Lung (tissue), 12 donors: Measurements from ENCODE around the gene TIGD3. TPM values are rescaled to one million over a fixed set of nuclear protein-coding genes. Genes with fewer than 3 reads are reported as not detected.

Experiments used
- ATAC-seq: fragments of 200-7000 bp; cut with Tn5 transposase; one replicate; pipeline ENCODE4 v1.9.1; 2020; ENCODE audit warnings: moderate number of reproducible peaks; ENCODE audit not compliant: insufficient read depth, low FRiP score
- DNase-seq, 3 donors: peaks; one replicate each; pipeline ENCODE4 v3.0.0-alpha.2; 2013 to 2017
- H3K27ac ChIP-seq, 2 donors: one replicate each; pipeline ENCODE4 v1.5.1; 2013; ENCODE audit warnings: mild to moderate bottlenecking in 2 of 2, moderate library complexity in 2 of 2, control low read depth in 1 of 2, inconsistent platforms in 1 of 2, low read depth in 1 of 2, low read length in 1 of 2
- H3K27me3 ChIP-seq, 3 donors: one replicate each; pipeline ENCODE4 v1.5.1; 2013; ENCODE audit warnings: low read length in 2 of 3; ENCODE audit not compliant: control insufficient read depth in 3 of 3, insufficient read depth in 3 of 3
- H3K36me3 ChIP-seq, 4 donors: one replicate each; pipeline ENCODE4 v1.5.1; 2013; ENCODE audit warnings: low read length in 4 of 4, mild to moderate bottlenecking in 1 of 4, moderate library complexity in 1 of 4; ENCODE audit not compliant: control insufficient read depth in 4 of 4, insufficient read depth in 4 of 4
- H3K4me1 ChIP-seq, 5 donors: one replicate each; pipeline ENCODE4 v1.5.1; 2013; ENCODE audit warnings: low read length in 5 of 5, mild to moderate bottlenecking in 2 of 5, moderate library complexity in 1 of 5; ENCODE audit not compliant: control insufficient read depth in 5 of 5, insufficient read depth in 5 of 5
- H3K4me3 ChIP-seq: one replicate; pipeline ENCODE4 v1.5.1; 2013; ENCODE audit warnings: mild to moderate bottlenecking, control low read depth, moderate library complexity
- H3K9ac ChIP-seq, 2 donors: one replicate each; pipeline ENCODE4 v1.5.1; 2013; ENCODE audit warnings: low read length in 2 of 2, control low read depth in 1 of 2; ENCODE audit not compliant: insufficient read depth in 1 of 2
- H3K9me3 ChIP-seq, 4 donors: one replicate each; pipeline ENCODE4 v1.5.1; 2013; ENCODE audit warnings: low read length in 3 of 4, mild to moderate bottlenecking in 1 of 4, moderate library complexity in 1 of 4; ENCODE audit not compliant: control insufficient read depth in 4 of 4, insufficient read depth in 3 of 4
- WGBS, 2 donors: extraction: QIAGEN DNeasy Blood & Tissue Kit; methylation state at CpG; one replicate each; pipeline ENCODE4 v1.1.7; 2013; 5-methylcytosine and 5-hydroxymethylcytosine counted together
- polyA plus RNA-seq, 2 donors: library from polyadenylated mRNA; stranded (reverse); fragments of 200-250 nt; gene quantifications; one replicate each; pipeline ENCODE4 v1.2.1, GENCODE V29; 2013
- total RNA-seq, 2 donors: library from RNA; depleted of rRNA in 1 of 2; stranded (reverse); fragments of >200 nt in 1 of 2; gene quantifications; one replicate each; pipeline ENCODE4 v1.2.1, GENCODE V29; 2014 to 2021
- TF ChIP-seq, protein P1 (sequence below): IDR thresholded peaks from 2 replicates; pipeline ENCODE4 v1.5.1; 2012; ENCODE audit warnings: mild to moderate bottlenecking; ENCODE audit errors: control extremely low read depth, extremely low read depth
- donor health status: control.
- donor health status: control.
- donor health status: Bipolar disorder and iron deficiency.
- donor health status: healthy.
- donor health status: DM: yes; HTN: yes; CAD: no.

The TIGD3 gene
- total and polyA plus RNA-seq, 4 donors: 0.21 to 0.27 (median 0.24) TPM; not detected in 1

DNA sequence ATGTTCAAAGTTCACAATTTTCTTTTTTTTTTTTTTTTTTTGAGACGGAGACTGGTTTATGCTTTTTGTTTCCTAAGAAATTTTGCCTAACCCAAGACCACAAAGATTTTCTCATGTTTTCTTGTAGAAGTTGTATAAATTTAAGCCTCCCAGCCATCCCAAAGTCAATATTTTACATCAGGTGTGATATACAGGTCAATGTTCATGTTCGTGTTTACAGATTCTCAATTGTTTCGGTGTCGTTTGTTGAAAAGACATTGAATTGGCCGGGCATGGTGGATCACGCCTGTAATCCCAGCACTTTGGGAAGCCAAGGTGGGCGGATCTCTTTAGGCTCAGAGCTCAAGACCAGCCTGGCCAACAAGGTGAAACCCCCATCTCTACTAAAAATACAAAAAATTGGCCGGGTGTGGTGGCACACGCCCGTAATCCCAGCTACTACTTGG, 47.3 kb downstream of the TIGD3 start:
- H3K9ac ChIP-seq: no peak overlapping the region
- H3K36me3 ChIP-seq: peaks cover 0 to 67% (median 8%) of the 10 kb centered on the region in 4 donors
- DNase-seq: no peak
- WGBS, 2 donors: 90 to 94% methylated on average over 10 of the region's 10 CpGs
- no peaks in the 10 kb centered on the region for H3K27me3 ChIP-seq
- TF ChIP-seq, protein P1, sequence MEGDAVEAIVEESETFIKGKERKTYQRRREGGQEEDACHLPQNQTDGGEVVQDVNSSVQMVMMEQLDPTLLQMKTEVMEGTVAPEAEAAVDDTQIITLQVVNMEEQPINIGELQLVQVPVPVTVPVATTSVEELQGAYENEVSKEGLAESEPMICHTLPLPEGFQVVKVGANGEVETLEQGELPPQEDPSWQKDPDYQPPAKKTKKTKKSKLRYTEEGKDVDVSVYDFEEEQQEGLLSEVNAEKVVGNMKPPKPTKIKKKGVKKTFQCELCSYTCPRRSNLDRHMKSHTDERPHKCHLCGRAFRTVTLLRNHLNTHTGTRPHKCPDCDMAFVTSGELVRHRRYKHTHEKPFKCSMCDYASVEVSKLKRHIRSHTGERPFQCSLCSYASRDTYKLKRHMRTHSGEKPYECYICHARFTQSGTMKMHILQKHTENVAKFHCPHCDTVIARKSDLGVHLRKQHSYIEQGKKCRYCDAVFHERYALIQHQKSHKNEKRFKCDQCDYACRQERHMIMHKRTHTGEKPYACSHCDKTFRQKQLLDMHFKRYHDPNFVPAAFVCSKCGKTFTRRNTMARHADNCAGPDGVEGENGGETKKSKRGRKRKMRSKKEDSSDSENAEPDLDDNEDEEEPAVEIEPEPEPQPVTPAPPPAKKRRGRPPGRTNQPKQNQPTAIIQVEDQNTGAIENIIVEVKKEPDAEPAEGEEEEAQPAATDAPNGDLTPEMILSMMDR: no peak
- H3K9me3 ChIP-seq: no peaks in the 10 kb centered on the region
- H3K4me1 ChIP-seq: peaks cover 0 to 4% (median 0%) of the 10 kb centered on the region in 5 donors
- no peak overlapping the region for H3K4me3 ChIP-seq
- ATAC-seq: no peak
- no peak overlapping the region for H3K27ac ChIP-seq

DNA sequence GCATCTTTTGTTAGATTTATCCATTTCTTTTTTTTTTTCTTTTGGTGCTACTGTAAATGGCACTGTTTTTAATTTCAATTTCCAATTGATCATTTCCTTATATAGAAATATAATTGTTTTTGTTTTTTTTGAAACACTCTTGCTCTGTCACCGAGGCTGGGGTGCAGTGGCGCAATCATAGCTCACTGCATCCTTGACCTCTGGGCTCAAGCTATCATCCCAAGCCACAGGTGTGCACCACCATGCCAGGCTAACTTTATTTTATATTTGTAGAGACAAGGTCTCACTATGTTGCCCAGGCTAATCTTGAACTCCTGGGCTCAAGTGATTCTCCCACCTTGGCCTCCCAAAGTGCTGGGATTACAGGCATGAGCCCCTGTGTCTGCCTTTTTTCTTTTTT, 48.2 kb downstream of the TIGD3 start:
- Histone ChIP-seq H3K4me1 (peaks cover 0 to 4% (median 0%) of the 10 kb centered on the region in 5 donors), H3K36me3 (peaks cover 0 to 59% (median 8%) of the 10 kb centered on the region in 4 donors), H3K4me3 (no peak overlapping the region), H3K9ac (no peak overlapping the region), H3K9me3 (no peaks in the 10 kb centered on the region), H3K27me3 (no peaks in the 10 kb centered on the region), H3K27ac (no peak overlapping the region)
- TF ChIP-seq, protein P1: no peak
- DNase-seq (no peak), ATAC-seq (no peak)
- 64 to 72% methylated on average over 2 of the region's 2 CpGs for WGBS, 2 donors

DNA sequence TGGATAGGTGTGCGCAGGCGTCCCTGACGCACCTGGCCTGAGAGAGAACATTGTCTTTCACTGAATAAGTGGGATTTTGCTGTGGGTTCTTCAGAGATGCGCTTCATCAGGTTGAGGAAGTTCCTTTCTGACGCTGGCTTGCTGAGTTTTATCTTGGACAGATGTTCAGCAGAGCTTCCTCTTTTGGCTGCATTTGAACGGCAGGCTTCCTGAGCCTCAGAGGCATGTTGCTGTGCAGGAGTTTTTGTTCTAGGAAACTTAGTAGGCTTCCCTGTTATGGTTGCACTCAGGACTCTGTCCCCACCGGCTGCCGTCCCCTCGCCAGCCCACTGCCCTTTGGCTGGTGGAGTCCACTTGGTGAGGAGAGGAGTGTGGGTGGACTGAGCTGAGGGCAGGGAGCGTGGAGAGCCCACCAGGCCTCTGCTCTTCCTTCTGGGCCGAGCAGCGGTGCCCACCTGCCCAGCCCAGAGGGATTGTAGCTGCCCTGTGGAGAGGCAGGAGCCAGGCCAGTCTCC, 49.1 kb downstream of the TIGD3 start:
- peak; percentile 35 for ATAC-seq
- TF ChIP-seq, protein P1: no peak
- peaks cover 0 to 4% (median 0%) of the 10 kb centered on the region in 5 donors for H3K4me1 ChIP-seq
- DNase-seq: peak in 1 of 3 donors; percentile 22
- H3K9me3 ChIP-seq: no peaks in the 10 kb centered on the region
- WGBS, 2 donors: 35 to 59% methylated on average over 12 of the region's 12 CpGs
- peak overlapping the region; percentile 5 to 39 for H3K27ac ChIP-seq
- H3K36me3 ChIP-seq: peaks cover 0 to 54% (median 10%) of the 10 kb centered on the region in 4 donors
- H3K4me3 ChIP-seq: no peak overlapping the region
- no peaks in the 10 kb centered on the region for H3K27me3 ChIP-seq
- no peak overlapping the region for H3K9ac ChIP-seq

DNA sequence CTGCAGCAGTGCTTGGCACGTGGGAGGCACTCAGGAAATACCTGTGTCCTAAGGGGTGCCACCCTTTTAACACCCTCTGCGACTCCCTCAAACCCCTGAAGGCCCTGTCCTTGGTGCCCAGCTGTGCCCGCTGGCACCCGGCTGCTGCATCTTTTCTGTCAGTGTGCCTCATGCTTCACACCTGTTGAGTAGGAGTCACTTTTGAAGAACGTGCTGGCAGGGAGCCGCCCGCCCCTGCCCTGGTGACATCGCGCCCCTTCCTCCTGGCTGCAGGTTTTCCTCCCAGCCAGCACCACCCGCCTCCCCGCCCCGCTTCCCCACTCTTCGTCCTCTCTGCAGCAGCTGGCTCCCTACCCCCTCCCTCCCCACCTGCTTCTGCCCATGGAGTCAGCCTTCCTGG, 49.7 kb downstream of the TIGD3 start:
- no peak for ATAC-seq
- Histone ChIP-seq H3K36me3 (peaks cover 0 to 53% (median 12%) of the 10 kb centered on the region in 4 donors), H3K9me3 (no peaks in the 10 kb centered on the region), H3K4me3 (no peak overlapping the region), H3K27me3 (no peaks in the 10 kb centered on the region), H3K27ac (peak overlapping the region in 1 of 2 donors; percentile 5), H3K4me1 (peaks cover 0 to 4% (median 0%) of the 10 kb centered on the region in 5 donors), H3K9ac (no peak overlapping the region)
- TF ChIP-seq, protein P1: no peak
- 48 to 72% methylated on average over 13 of the region's 13 CpGs for WGBS, 2 donors
- DNase-seq: no peak
